HG03108 (cell line): ENCODE measurements around the gene ADGRD1.

Experiments
- ATAC-seq: cut with Tn5 transposase; IDR thresholded peaks from one replicate; pipeline ENCODE4 v1.9.1; 2021; ENCODE audit warnings: moderate library complexity; ENCODE audit not compliant: unreplicated experiment

The ADGRD1 gene

DNA sequence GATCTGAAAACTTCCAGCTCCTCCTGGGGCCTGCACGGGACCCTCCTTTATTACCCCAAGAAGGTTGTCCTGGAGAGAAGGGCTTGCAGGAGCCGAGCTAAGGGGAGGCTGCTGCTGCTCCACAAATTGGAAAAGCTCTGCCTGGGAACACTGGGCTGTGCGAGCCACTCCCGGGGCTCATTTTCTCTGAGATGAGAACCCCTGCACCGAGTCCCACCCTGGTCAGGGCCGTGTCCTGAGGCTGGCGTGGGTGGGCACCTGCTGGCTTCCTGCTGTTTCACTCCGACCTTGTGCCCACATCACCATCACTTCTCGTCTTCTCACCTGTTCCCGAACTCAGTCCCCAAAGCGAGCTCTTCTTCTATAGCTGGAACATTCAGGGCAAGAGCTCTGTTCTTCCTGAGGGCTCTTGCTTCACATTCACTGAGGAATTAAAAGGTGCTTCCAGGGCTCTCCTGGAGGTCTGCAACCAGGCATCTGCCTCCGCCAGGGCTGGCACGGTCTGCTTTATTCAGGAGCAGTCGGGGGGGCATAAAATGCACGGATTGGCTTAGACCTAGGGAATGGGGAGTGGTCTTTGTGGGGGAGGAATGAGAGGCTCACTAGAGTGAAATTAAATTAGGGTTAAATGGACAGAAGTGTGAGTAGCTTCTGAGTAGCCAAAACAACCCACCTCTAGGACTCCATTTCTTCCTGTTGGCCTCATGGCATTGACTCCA is 98.5 kb downstream of the ADGRD1 start:
- ATAC-seq, result no peak

DNA sequence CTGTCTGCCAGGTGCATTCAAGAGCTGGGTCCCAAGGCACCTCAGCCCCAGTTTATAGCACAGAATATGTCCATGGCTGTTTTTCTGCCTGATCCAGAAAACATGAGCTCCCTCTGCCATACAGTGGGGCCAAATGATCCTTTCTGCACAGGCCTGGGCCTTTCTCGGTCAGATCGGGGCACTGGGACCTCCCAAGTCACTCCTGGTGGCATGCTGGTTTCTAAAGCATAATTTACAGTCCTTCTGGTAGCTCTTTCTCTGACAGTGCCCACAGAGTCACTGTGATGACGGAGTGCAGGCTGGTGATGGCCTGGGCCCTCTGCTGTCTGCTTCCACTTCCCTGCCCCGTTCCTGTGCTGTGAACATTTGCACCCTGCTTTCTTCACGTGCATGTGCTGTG is 99.2 kb downstream of the ADGRD1 start:
- ATAC-seq, result no peak

DNA sequence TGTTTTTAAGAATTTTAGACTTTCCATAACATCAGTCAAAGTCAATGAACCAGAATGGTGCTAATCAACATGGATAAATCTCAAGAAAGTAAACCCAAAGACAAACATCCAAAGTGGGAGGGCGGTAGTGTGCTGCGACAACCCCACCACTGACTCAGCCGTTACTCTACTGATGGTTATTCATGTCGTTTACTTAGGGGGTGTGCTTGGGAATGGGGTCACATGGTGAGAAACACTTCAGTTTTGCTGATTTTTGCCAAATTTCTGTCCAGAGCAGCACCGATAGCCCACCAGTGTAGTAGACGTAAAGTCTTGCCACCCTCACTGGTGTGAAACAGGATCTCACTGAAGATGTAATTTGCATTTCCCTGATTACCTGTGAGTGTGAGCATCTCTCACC is 99.9 kb downstream of the ADGRD1 start:
- no peak for ATAC-seq

DNA sequence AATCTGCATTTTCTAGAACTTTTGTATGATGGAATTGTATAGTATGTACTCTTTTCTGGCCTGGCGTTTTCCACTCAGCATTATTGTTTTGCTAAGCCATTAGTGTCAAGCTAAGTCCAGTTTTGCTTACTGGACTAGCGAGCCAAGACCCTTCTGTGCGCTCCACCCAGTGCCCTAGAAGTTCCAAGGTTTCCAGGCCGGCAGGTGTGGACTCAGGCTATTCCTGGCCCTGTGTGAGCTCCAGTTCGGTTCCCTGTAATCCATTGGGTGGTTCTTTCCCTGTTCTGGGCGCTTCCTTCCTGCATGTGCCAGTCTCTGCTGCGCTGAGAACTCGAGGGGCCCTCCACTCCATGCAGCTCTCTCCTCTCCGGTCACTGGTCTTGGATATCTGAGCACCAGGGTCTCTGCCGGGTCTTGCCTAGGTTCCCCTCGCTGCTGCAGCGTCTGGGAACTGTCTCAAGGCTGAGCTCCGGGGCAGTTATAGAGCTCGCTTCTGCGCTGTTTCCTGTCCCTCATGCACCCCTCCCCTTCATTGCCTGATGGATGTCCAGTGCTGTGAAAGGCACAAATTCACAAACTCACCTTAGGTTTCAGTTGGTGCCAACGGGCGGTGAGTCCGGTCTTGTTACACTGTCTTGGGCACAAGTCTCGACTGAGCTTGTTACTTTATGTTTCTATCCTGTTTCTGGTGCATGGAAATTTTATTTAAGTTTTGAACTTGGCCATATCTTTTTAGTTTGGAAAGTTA is 100.8 kb downstream of the ADGRD1 start:
- no peak for ATAC-seq

DNA sequence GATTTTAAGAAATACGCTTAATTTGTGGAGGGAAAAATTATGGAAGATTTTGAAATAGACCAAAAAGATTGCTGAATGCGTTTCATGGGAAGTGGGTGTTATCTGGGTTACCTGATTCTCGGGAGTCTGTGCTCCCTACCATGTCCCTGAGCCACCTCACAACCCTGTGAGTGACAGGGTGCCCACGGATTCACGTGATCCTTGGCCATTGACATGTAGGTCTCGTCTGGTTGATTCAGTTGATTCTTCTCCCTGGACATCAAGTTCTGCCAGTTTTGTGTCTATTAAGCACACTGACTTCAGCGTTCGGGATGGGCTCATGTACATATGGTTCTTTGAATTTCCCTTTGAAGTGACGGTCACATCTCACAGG is 101.4 kb downstream of the ADGRD1 start:
- ATAC-seq, result no peak

DNA sequence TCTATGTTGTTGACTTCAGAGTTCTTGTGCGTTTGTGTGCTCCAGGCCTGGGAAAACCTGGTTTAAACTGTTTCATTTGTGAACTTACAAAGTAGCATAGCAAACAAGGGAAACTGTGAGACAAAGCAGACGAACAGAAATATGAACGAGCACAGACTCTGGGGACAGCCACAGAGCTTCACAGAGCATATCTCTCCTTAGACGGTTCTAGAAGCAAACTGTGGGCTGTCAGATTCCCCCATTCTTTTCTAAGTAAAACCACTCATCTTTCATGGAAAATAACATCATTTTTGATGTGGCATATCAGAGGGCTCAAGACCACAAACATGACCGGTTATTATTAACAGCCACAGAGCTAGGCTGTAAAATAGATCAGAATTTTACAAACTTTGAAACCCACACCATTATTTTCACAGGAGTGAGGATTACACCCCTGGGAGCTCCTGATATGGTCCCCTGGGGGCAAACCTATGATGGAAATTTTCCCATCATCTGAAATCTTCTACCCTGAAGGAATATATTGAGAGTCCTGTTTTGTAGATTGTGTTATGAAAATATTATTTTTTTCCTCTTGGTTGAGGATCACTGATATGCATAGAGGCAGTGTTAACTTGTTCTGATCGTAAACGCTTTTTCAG is 102.0 kb downstream of the ADGRD1 start:
- ATAC-seq, result no peak

DNA sequence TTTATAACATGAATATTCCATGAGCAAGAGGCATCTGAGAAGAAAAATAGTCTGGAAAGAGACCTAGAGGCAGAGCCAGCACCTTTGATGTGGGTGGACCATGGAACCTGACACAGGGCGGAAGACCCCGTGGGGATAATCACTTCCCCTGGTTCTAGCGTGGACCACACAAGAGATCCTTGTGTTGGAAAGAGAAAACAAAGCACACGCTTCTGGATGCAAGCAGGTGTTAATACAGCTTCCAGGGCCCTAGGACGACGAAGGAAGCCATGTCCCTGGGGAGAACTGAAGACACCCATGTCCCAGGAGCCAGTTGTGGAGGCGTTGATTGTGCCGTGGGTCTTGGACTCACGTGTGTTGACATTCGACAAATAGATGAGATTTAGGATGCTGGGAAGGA is 102.9 kb downstream of the ADGRD1 start:
- no peak for ATAC-seq

DNA sequence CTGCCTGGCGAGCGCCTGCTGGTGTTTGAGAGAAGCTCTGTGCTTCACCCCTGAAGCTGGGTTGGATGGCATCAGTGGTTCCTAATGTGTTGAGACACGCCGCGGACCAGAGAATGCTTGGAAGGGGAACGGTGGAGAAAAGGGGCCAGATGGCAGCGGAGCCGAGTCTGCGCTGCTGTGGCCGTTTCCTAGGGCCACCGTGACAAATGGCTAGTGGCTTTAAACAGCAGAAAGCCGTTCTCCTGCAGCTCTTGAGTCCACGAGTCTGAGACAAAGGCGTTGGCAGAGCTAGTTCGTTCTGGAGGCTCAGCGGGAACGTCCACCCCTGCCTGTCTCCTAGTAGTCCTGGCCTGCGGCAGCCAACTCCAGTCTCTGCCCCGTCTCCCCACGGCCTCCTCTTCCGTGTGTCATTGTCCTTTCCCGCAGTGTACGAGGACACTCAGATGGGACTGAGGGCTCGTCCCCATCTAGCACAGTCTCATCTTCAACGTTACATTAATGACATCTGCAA is 103.6 kb downstream of the ADGRD1 start:
- ATAC-seq, result no peak

DNA sequence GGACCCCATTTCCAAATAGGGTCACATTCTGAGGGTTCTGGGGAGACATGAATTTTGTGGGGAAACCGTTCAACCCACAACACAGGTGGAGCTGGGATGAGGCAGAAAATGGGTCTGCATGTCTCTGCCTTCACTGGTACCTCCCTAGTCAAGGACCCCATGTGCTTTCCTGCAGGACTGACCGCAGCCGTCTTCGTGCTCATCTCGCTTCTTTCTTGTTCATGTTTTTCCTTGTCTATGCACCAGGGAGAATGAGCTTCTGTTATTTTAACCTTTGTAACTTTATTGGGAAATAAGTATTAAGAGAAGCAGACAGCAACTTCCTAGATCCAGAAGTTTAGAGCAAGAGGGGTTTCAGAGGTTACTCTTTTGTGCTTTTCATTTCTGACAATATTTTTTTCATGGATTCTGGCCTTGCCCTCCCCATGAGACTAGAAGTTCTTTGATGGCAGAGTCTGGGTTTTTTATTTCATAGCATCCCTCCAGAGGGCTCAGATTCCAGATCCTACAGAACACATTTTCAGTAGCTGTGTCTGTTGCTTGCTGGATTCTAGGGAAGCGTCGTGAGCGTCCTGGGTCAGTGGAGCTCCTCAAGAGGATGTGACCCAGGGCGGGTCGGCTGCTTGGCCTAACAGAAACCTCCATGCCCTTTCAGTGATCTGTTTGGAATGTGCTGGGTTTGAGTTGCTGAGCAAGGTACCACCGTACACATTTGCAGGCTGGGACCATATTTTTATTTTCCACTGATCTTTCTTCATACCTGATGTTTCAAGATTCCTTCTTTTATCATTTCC is 104.2 kb downstream of the ADGRD1 start:
- no peak for ATAC-seq

DNA sequence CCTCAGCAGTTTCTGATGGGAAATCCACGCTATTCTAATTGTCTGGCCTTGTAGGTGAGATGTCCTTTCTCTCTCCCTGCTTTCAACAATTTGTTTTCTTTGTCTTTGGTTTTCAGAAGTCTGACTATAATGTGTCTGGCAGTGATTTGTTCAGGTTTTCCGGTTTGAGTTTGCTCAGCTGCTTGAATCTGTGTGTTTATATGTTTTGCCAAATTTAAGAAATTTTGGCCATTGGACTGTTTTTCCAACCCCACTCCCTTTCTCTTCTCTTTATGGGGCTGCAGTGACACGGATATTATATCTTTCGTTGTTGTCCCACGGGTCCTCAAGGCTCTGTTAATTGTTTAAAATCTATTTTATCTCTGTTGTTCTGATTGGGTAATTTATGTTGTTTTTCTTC is 105.0 kb downstream of the ADGRD1 start:
- ATAC-seq, result no peak

DNA sequence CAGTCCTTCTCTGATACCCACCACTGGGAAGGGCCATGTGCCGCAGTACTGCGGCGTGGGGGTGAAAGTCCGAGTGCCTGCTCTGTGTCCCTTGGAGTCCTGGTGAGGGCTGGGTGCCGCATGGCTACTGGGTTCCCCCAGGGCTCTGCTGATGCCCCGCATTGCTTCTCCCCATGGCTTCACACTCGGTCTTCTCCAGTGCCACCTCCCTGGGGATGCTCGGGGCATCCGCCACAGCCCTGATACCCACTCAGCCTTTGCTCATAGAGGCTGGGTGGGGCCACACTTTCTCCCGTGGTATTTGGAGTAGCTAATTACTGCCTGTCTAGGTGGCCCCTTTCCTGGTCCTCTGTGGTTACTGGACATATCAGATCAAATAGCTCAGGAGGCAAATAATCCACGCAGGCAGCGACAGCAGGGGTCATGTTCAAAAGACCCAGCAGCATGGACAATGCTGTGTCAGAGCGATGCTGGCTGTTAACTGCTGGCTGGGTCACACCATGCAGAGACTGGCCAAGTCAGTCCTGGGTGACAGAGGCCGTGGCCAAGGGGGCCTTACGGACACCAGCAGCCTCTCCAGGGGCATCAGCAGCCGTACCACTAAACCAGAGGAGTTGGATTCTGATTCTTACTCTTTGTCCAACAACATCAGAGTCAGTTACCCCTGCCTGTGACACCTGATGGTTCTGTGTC is 106.5 kb downstream of the ADGRD1 start:
- ATAC-seq, result no peak

DNA sequence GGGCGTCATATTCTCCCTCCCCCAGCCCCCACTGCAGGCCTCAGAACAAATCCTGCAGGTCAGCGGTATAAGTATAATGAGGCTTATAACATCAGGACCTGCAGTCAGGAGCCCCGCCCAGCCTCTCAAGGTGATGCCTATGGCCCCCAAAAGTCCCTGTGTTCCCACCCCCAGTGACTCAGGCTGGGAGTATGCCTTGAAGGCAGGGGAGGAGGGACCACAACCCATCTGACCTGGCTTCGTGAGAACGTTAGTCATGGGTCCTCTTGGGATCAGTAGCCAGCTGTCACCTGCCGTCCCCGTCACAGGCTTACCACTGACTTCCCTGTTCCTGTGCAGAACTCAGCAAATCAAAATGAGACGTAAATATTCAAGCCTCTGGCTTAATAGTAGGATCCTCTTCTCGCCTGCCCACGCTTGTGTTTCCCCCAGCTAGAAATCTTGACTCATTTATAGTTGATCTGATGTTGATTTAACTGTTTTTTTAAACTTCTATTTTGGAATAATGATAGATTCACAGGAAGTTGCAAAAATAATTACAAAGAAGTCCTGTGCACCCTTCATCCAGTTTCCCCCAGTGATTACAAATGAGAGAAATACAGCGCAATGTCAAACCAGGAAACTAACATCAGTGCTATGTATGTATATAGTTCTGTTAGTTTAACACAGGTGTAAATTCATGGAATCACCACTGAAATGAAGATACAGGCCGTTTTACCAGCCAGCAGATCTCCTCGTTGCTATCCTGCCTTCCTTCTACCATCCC is 107.5 kb downstream of the ADGRD1 start:
- ATAC-seq, result no peak

DNA sequence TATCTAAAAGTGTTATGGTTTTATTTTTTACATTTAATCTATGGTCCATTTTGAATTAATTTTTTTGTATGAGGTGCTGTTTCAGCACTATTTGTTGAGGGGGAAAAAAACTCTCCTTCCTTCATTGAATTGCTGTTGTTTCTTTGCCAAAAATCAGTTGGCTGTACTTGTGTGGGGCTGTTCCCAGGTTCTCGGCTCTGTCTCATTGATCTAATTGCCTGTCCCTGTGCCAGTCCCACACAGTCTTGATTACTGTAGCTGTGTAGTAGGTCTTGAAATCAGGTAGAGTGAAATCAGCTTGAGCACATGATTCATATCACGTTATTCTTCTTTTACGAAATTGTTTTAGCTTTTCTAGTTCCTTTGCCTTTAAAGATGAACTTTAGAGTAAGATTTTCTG is 109.7 kb downstream of the ADGRD1 start:
- ATAC-seq, result no peak

DNA sequence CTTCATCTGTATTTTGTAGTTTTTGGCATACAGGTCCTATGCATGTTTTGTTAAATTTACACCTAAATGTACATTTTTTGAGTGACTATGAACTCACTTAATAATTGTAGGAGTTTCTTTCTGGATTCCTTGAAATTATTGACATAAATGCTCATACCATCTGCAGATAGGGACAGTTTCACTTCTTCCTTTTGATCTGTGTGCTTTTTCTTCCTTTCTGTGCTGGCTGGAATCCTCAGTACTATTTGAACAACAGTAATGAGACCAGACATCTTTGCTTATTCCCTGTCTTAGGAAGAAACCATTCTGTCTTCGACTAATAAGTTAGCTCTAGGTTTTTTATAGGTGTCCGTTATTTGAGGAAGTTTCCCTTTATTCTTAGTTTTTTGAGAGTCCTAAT is 110.3 kb downstream of the ADGRD1 start:
- ATAC-seq, result no peak

DNA sequence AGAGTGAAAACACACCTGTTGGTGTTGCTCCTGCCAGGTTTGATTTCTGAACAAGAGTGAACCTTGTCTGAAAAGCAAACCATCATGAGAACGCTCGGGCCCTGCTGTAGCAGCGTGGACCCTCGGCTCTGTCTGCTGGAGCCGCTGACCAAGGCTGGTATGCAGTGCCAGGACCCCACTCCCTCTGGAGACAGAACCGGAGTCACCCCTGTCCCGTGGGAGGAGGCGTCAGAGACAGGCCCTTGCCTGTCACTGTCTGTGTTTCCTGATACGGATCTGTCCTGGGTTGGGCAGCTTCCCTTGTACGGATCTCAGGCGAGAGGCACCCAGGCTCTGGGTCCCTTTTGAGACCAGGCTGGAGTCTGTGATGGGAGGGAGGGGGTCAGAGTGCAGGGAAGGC is 111.6 kb downstream of the ADGRD1 start:
- no peak for ATAC-seq

DNA sequence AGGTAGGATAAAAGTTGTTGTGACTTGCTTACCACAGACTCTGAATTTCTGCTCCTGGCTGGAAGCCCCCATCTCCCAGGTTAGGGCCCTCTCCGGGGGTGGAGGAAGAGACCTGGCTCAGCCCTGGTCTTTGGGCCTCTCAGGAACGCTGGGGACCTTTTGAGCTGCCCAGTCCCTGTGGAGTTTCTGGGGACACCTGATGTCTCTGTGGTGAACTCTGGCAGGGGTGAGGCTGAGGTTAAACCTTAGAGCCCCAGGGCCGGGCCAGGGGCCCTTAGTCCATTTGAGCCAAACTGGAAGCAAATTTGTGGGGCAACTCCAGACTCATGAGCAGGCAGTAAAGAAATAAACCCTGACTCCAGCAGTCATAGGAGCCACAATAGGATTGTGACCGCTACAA is 112.1 kb downstream of the ADGRD1 start:
- no peak for ATAC-seq

DNA sequence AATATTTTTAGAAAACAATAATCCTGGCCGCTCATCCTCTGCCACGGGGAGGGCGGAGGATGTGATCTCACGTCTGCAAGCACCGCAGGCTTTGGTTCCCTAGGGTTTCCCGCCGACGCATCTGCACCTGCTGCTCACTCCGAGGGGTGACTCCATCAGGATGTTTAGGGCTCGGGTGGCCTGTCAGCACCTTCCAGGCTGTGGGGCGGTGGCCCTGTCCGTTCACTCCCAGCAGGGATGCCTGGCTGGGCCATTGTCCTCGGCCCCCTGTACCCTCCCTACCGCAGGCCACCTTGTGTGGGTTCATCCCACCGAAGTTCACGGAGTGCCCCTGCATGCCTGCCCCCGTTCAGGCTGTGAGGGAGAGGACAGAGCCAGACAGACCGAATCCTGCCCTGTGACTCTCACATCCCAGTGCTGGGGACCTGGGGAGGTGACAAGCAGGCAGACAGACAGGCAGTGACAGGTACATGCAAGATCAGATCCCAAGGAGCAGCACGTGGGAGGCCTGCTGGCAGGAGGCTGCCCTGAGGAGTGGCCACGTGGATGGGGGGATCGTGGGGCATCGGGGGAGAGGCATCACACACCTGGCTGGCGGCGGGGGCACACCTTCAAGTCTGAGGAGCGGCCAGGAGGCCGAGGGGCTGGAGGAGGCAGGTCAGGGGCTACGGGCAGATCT is 112.6 kb downstream of the ADGRD1 start:
- ATAC-seq, result no peak

DNA sequence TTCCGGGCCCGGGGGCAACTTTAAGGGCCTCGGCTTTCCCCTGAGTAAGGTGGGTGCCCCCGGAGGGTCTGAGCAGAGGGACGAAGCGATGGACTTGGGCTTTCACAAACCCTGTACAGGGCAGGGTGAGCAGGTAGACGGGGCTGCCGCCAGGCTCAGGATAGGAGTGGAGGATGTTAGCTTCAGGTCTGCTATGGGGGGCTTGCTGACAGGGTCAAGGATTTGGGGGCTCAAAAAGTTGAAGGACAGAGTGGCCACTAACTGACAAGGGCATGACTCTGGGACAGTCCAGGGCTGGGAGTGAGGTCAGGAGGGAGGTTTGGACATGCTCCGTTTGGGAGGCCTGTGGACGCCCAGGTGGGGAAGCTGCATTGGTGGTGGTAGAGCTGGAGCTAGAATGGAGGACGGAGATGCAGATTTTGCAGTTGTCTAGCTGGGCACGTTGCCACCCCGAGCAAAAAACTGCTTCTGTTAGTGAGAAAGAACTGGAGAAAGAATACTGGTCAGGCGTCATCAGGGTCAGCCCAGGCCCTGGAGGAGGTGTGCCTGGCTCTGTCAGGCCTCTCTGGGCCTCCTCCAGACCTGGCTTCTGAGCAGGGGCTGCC is 113.3 kb downstream of the ADGRD1 start:
- no peak for ATAC-seq
